ENCODE data around the gene CADPS.

The CADPS gene

DNA sequence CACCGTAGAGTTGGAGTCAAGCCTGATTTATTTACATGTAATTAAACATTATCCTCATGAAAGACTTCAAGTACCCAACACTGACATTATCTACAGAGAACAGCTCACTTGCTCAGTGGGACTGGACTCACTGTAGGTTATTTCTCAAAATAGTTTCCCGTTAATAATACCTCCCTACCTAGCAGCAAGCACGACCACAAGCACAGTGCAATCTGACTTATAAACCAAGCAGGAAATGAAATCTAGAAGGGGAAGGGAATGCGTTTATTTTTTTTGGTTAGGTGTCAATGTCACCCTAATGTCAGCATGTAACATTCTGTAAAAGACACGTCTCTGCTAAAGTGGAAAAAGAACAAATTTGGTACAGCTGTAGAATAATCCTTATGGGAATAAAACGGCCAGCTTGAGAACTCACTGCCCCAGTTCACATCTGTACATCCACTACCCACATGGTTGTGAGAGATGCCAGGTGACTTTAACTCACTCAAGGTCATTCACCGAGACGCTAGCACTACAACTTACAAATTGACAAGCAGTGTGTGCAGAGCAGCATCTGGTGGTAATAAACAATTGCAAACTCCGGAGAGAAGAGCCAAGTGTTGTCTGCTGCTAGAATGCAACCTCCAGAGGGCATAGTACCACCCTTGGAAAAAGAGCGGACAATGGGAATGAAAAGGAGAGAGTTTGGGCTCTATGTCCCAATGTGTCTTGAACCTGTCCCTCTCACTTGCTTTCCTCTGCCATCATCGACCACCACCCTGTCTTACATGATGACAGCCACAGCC is 242.5 kb downstream of the CADPS start:
- no peak for DNase-seq (ENCODE audit: low spot score)

DNA sequence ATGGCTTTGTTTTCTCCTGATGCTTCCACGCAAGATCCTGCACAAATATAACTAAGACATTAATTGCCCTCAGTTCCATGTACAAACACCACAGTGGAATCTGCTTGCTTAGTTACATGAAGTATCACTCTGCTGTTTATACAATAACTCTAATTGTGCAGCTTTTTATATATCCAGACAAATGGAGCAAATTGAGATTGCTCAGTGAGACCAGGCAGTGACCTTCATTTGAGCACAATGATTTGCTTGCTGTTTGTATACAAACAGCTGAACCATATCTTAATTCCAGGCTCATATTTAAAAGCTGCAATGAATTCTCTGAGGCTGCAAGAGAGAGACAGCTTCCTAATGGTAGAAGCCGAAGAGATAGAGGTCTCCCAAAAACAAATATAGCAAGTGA is 243.7 kb downstream of the CADPS start:
- DNase-seq (ENCODE audit: low spot score): no peak

DNA sequence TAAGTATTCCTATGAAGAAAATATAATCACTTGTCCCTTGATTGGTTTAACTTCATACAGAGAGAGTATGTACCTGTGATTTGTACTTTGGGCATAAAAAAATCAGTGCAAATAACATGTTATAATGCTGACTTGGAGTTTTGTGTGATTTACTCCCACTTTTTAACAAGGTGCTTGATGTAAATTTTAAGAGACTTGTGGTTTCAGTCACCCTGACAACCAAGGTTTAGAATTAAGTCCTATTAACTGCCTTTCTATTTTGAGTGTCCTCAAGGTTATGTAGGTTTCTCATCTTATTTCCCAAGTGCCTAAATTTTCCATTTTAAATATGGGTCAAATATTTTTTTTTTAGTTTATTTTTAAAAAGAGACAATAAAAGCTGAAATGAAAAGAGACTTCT is 244.6 kb downstream of the CADPS start:
- DNase-seq (ENCODE audit: low spot score): no peak

DNA sequence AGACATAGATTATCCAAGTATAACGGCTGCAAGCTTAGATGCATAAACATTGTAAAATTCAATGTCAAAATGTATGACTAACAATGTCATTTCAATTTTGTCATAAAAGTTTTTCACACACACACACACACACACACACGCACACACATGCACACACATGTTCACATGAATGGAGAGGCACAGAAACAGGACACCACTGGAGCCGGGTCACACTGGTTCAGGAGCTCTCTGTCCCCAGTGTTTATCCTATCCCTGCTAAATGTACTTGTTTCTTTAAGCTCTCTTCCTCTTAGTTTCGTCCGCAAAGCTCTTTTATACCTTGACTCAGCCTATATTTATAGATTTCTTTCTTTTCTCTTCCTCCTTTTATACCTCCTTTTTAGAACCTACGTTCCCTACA is 249.9 kb downstream of the CADPS start:
- DNase-seq (ENCODE audit: low spot score): no peak

DNA sequence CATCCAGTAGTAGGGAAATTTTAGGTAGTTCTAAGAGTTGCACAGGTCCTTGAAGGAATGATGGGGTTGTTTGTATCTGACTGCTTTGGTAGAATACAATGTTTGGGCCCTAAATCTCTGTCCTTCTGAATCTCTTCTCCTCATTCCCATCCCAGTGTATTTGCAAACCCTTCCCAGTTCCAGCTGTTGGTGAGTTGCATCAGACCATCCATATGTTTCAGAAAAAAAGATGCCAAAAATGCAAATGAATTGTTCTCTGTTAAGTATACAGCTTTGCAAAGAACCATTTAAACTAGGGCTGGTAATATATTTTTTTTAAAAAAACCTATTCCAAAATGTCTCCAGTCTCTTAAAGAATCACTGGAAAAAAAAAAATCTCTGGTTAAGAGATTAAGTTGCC is 251.0 kb downstream of the CADPS start:
- DNase-seq (ENCODE audit: low spot score): no peak

DNA sequence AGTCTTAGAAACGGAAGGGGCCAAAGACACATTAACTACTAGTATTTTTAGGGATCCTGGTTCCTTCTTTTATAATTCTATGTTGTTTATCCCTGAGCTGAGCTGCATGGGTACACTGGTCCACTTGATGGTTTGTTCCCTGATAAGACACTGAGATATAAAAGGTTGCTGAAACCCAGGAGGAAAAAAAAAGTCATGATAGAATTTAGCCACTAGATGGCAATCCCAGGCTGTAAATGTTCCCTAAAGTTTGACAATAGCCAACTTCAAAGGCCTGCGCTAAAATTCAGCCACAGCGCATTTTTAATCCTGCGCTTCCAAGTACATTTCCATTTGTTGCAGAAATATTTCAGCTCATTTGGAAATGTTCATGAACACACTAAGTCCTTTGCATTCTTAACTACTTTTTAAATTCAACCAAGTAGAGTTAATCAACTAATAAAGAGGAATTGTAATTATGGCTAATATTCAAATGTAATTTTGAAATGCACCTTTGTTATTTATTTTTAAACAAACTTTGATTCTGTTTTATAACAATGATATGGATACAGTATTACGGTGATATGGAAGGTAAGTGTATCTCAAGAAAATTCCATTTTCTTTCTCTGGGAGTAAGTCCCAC is 252.6 kb downstream of the CADPS start:
- peak; percentile 62 for DNase-seq (ENCODE audit: low spot score)

DNA sequence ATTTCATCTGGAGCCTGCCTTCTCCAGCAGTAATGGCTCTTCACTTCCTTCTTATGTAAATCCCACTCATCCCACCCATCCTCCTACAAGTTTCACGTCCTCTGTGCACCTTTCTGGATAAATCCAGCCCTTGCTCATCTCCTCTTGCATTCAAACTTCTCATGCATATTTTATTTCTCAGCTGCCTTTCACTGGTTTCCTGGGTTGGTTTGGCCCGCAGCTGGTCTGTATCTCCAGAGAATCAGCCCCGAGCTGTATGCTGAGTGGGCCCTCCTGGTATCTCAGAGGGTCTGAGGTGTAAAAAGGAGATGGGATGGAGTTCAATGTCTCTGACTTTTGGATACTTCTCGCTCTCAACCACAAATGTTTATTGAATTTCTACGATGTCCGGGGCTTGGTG is 253.3 kb downstream of the CADPS start:
- no peak for DNase-seq (ENCODE audit: low spot score)

DNA sequence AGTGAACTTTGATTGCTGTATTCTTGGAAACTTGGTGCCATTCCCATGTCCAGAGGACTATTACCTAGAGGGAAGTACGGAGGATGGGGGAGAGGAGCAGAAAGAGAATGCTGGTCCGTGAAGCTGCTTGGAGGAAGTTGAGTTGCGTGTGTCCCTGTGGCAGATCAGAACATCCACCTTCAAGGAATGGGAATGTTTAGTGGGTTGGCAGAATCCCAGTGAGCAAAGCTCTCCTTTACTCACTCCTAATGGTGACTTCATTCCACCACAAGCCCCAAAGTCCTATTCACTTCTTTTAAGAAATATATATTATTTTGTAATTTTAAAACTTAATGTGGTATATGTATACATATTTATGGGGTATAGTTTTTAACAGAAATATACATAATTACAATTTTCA is 254.0 kb downstream of the CADPS start:
- DNase-seq (ENCODE audit: low spot score): no peak

DNA sequence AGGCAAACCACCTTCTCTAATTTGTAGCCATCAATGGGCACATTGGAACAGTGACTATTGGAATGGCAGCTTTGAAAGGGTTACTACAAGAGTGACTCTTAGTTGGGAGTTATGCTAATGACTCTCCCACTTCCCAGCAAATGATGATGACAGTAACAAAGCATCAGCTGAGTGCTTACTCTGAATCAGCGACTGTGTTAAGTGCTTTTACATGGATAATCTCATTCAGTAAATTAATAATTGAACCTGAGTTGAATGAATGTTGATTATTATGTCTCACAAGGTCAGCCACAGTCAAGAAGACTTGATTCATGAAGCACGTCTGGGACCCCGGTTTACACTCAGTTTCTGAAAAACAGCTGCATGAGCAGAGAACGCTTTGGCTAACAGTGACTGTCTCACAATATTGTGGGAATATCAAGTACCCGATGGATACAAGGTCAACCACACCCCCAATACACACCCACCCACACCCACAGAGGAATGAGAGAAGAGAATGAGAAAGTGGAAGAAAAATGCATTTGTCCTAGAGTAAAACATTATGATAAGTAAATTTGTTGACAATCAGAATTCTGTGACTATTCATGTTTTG is 259.9 kb downstream of the CADPS start:
- no peak for DNase-seq (ENCODE audit: low spot score)

DNA sequence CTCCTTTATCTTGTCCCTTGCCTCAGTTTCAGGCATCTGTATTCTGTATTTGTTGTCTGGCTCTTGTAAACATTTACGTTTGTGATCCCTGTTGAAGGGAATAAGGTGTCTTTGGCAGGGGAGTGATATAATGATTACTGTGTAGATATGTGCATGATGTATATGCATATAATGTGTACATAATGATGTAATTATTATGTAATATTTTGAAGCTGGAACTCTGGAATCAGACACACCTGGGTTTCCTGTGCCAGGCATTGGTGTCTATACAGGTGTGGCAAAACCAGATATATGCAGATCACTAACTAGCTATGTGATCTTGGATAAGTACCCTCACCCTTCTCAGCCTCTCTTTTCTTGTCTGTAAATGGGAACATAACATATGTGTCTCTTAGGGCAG is 260.7 kb downstream of the CADPS start:
- no peak for DNase-seq (ENCODE audit: low spot score)

DNA sequence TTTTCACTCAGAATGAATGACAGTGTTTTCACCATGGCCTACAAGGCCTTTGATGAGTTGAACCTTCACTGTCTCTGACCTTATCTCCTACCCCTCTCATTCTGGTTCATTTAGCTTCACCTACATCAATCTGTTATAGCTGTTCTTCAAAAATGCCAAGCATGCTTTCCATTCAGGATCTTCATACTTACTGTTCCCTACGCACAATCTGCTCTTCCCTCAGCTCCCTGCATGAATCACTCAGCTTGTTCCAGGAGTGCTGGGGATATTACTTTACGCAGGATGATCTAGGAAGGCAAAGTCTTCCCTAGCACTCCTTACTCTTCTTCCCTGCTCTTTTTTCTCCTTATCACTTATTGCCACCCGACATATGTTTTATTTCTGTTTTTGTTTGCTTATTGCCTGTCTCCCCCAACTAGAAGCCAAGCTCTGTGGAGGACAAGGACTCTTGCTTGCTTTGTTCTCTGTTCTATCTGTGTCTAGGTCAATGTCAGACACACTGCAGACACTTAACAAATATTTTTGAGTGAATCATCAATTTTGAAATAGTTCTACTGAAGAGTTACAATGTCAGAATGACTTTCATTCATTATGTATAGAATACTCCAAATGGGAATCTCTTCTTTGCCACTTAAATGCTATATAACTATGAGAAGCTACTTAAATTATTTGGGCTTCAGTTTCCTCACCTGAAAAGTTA is 263.5 kb downstream of the CADPS start:
- DNase-seq (ENCODE audit: low spot score): no peak

DNA sequence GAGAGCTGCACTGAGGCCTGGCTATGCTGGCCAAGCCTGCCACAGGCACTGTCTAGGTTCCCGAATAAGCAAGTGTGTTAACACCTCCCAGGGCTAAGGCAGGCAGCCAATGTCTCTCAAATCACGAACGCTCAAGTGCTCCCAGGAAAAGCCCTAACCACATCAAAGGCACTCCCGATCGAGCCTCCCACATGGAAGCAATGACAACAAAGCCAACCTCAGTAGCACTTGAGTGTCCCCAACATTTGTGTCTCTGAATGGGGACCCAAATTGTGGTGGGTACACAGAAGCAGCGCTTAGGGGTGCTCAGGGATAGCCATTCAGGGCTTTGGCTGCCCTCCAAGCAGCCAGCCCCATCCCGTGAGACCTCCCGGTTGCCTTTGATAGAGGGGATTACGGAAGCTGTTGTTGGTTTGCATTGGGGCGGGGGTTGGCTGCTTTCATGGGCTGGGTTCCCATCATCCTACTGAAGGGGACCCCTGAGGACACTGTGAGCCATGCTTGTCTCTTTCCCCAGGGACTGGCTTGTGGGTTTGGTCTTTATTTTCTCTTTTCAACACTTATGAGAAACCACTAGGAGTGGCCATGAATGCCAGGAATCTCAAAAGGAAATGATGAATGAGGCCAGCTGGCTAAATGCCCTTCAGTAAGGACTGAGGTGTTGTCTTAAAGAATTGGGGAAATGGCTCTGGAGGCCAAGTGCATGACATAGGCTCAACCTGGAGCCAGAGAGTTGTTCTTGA is 267.8 kb downstream of the CADPS start:
- no peak for DNase-seq (ENCODE audit: low spot score)

DNA sequence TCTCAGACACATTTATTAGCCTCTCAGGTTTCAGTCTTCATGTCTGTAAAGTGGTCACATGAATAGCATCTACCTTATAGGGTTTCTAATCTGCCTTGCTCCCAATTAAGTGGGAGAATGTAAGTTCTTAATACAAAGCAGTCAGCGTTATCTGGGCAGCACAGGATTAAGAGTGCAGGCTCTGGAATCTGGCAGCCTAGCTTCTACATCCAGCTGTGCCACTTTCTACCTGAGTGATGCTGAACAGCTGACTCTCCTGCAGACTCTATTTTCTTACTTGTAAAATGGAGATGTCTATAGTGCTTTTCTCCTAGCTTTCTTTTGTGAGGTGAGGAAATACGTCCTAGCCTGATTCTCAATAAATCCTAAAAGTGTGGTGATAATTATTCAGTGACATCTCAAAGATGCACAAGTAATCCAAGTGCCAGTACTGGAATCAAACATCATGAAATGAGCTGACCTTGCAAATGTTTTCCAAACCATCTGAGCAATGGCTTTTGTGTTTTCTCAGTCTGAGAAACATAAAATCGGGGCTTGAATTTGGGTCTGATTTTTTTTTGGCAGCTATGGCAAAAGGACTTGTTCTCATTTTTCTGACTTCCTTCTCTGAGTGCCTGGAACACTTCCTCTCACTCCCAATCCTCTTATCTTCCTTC is 269.7 kb downstream of the CADPS start:
- DNase-seq (ENCODE audit: low spot score): no peak

DNA sequence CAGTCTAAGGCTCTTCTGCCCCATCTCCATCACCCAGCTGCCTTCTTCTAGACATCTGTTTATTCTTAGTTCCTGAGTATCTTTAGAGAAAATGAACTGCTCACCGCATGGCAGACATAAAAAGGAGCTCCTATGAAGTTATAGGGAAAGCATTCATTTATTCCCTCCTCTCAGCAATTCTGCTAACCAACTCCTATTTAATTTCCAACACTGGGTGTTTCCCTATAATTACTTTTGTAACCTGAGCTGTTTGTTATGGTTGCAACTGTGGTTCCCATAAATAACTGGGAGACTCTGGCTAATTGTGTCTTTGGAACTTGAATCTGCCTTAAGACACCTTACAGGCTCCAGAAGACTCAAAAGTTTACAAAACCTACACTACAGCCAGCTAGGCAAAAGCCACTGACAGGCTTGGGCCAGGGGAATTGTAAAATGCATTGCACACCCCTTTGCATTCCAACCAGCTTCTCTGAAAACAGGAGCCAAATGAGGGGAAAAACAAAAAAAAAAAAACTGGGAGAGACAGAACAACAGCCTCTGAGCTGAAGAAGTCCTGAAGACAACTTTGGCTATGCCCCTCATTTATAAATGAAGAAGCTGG is 270.4 kb downstream of the CADPS start:
- DNase-seq (ENCODE audit: low spot score): no peak

DNA sequence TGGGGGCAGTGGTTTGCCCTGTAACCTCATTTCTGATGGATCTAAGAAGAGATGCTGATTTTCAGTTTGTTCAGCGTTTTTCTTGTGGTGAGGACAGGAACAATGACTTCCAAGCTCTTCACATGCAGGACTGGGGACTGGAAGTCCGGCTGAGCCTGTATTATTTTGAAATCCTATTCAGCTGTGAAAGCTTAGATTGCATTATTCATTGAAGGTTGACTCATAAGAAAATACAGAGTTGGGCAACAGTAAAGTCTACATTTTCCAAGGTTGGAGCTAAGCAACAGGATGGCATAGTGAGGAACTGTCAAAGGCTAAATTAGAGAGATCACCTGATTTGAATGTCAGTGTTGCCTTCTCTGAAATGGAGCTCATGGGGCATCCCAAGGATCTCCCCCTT is 270.9 kb downstream of the CADPS start:
- DNase-seq (ENCODE audit: low spot score): no peak

DNA sequence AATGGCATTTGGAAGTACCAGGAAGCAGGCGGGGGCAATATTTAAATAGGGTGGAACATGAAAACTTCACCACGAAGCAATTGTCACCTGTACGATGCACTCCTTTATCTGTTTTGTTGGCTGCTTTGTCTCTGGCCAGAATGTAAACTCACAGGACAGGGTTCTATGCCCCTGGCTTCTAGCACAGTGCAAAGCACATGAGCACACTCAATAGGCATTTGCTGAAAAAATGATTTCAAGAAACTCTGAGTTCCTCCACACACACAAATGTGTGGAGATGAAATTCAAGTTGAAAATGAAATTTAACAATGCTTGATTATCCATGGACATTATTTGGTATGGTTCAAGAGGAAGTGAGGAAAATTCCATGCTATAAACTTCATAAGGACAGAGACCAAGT is 272.2 kb downstream of the CADPS start:
- DNase-seq (ENCODE audit: low spot score): no peak

DNA sequence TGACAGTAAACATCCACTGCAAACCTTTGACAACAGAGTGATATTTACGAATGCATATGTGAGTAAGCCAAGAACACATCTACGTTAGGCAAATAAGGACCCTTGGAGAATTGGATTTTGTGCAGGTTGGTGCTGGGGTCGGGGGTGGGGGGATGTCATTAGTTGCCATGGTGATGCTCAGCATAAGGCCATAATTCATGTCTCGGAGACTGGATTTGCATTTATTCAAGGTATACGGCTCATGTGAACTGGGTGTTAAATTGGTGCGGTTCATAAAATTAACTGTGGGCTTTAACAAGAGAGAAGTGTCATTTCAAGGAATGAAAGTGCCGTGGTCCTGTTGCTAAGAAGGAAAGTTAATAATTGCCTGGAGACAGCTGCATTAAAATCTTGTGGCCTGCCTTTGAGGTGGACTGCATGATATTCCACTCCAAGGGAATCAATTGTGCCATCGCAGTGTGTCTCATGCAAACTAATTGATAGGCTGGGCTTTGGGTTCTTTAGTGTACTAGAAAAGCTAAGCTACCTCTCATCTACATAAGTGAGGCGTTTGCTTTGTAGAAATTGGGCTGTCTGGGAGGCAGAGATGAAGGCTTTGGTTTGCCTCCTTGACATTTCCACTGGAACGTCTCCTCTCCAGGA is 273.0 kb downstream of the CADPS start:
- no peak for DNase-seq (ENCODE audit: low spot score)

DNA sequence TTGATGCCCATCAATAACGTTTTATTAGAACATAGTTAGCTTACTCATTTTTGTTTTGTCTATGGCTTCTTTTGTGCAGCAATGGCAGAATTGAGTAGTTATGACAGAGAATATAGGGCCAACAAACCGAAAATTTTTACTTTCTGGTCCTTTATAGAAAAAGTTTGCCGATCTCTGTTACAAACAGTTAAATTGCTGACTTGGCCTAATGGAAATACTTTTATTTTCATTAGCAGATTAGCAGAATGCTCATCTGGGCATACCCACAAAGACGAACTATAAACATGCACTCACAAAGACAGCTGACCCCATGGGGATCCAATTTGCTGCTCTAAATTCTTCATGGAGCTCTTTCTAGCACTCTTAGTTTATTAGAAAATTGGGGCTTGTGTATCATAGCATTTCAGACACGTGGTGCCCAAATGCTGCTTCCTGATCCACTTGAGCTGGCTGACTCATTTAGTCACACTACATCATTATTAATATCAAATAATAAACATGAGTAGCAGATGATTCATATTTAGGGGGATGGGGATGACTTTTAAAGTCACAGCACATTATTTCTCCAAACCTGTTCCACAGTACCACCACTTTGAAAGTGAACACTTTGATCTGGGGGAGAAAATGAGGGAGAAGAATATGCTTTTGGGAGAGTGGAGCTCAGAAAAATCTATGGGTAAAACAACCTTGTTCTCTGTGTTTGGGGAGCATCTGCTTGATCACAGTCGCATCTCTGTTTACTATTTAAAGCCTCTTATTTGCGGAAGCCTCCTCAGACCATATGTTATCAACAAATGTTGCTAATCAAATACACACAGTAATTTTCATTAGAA is 273.8 kb downstream of the CADPS start:
- DNase-seq (ENCODE audit: low spot score): no peak

DNA sequence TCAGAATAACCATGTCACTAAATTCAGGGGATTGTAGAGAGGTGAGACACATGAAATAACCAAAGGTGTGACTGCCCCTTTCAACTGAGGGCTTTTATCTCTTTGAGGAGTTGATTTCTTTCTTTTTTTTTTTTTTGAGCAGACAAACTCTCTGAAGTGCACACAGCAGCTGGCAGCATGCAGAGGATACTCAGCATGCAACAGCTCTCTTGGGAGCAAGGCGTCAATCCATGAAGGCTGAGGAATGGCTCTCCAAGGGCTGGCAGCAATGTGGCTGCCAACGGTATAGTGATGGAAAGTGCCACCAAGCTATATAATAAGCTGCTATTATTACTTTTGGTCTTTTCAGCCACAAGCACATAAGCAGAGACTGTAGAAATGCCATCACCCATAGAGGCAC is 275.2 kb downstream of the CADPS start:
- no peak for DNase-seq (ENCODE audit: low spot score)

DNA sequence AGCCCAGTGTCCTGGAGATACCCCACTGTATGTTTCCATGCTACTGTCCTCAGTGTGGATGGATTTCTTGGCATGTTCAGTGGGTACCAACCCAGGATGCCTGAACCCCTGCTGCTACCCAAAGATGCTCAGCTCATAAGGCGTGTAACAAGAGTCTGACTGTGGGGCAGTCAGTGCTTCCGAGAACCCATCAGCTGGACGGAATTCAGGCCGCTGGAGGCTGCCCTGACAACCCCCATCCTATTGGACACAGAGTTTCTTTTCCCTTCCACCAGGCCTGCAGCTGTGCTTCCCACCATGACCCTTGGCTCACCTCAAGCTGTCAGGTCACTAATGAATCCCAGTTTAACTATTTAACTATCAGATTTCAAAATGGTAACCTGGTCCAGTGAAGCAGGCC is 277.7 kb downstream of the CADPS start:
- no peak for DNase-seq (ENCODE audit: low spot score)
